Activated gamma-delta T cell treated with anti-CD3 and anti-CD28 coated beads, Interleukin-2, amount 50 U/mL, for 16 hours (primary cell): ENCODE results near the gene MMP13.
"Not testable (repeated sequence)": the region's sequence is repeated elsewhere in the genome, so short reads cannot be mapped to it uniquely, and the experiment has no call there.

Source experiments
- DNase-seq: peaks from one replicate; pipeline ENCODE4 v3.0.0-alpha.2; 2020; ENCODE audit warnings: low read depth

The MMP13 gene

GRCh38 chr11:102935514-102935913, 20.0 kb downstream of the MMP13 start:
- no peak for DNase-seq

GRCh38 chr11:102934735-102935134, 20.8 kb downstream of the MMP13 start:
- DNase-seq = no peak

DNA sequence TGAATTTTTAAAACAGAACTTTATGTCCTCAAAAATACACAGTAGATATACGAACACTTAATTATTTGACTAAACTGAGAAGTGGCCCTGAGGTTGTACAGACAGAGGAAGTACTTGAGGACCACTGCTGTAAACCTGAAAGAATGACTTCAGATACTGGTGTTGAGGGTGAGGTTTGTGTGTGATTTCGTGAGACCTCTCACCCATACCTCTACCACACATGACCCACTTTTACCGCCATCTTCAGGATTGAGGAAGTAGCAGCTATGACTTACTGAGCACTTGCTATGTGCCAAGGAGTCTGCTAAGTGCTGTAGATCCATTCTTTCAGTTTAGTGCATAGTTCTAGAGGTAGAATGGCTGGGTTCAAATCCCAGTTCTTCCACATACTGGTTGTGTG, 21.9 kb downstream of the MMP13 start:
- no peak for DNase-seq

DNA sequence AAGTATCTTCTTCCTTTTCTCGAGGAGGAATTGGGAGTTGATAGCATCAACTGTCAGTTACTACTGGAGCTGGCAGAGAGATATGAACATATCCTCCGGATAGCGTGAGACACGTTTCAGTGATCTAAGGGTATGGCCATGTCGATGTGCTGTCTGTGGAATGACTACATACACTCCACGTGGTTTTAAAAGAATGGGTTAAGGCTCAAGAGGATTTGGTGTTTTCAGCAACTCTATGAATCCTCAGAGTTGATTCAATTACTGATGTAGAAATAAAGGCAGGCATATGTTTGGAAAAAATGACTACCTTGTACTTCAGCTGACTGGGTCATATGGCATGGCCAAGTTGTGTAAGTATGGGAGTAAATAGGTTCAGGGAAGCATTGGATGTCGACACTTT, 22.9 kb downstream of the MMP13 start:
- no peak for DNase-seq

- DNase-seq = no peak
Observed at GRCh38 chr11:102930451-102930850, 25.1 kb downstream of the MMP13 start.

GRCh38 chr11:102929972-102930371, 25.6 kb downstream of the MMP13 start:
- DNase-seq = no peak

DNA sequence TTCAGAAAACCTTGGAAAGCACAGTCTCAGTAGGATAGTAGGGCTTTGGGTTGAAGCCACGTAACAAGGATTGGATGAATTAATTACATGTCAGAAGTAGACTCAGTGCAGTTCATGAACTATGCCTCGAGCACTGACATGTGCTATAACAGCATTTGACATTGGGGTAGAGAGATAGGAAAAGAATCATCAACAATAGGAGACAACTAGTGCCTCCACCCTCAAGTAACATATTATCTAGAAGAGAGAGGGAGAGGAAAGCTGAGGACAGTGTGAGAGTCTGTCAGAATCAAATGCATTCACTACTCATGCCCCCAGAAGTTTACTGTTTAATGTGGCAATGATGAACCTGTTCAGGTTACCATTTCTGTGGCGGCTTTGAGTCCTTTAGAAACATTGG, 26.4 kb downstream of the MMP13 start:
- DNase-seq = no peak

- no peak for DNase-seq
Observed at GRCh38 chr11:102928247-102928646, 27.3 kb downstream of the MMP13 start.

GRCh38 chr11:102927624-102927990, 27.9 kb downstream of the MMP13 start:
- DNase-seq = no peak

GRCh38 chr11:102926961-102927623, 28.4 kb downstream of the MMP13 start:
- no peak for DNase-seq

DNA sequence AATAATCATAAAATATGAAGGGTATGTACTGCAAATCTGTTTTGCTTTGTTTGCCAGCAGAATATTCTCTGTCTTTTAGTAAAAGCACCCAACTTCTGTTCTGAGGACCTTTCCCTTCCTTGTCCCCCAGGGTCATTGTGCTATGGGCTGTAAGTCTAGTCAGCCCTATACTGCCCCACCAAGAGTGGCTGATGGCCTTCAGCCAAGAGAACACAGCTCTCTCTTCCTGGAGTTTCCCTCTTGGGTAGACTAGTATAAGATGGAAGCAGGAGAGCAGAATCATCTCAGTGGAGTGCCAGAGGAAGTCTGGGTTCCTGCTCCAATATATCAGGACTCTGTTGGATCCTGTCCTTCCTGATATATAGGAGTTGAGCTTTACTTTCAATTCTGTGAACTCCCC, 29.0 kb downstream of the MMP13 start:
- DNase-seq = no peak

DNA sequence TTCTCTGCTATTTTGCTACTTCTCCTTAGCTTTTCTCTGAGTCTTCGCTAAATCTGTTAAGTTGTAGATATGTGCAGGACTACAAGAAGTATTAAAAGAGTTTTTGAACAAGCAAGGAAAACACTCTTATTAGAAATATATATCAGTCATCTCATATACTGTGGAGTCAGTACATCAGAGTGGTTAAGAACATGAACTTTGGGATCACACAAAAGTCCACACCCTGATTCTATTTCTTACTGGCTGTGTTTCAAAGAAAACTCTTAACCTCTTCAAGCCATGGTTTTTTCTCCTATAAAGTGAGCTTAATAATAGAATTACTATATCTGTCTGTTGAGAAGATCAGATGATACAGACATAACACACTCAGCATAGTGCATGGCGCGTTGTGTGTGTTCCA, 29.5 kb downstream of the MMP13 start:
- no peak for DNase-seq

GRCh38 chr11:102924851-102925380, 30.6 kb downstream of the MMP13 start:
- DNase-seq = no peak

GRCh38 chr11:102921587-102922220, 33.8 kb downstream of the MMP13 start:
- DNase-seq = no peak

- no peak for DNase-seq
Observed at GRCh38 chr11:102920118-102920684, 35.3 kb downstream of the MMP13 start.

DNA sequence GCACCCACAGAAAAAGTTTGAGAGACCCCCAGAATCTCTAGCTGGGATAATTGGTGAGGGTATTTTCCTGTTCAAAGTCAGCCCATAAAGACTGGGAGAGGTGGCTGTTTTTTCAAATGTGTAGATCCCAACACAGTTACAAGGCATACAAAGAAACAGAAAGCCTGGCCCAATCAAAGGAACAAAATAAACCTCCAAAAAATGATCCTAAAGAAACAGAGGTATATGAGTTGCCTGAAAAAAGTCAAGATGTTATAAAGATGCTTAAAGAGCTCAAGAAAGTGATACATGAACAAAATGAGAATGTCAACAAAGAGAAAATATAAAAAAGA, 40.5 kb downstream of the MMP13 start:
- DNase-seq = no peak

DNA sequence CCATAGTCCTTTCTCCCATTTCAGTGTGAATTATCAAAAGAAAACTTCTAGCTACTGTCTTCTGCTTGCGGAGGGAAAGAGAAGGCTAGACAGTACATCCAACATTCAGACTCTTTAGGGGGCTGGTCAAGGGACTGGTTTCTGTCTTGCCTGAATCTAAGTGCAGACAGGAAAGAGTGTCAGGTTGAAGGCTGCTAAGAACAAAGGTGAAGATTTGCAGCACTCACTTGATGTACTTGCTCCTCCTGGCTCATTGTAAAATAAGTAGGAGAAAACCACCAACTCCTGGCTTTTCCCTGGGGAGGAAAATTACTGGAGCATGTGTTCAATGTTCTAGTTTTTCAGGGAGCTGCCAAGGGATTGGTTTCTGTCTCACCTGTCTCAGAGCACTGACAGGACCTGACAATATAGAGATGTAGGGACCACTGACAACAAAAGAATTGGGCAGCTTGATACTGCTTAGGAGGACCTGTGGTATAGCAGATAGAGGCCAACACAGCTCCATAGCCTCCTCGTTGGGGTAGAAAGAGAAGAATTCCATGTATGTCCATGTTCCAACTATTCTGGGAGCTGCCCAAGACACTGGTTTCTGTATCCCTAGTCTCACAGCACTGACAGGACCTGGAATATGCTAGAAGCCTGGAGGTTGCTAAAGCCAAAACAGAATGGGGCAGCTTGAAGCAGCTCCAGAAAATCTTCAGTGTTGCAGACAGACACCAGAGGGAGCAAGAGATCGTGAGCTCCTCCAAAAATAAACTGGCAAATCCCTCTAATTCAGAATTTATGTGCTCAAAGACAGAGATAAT, 41.1 kb downstream of the MMP13 start:
- DNase-seq = no peak

DNA sequence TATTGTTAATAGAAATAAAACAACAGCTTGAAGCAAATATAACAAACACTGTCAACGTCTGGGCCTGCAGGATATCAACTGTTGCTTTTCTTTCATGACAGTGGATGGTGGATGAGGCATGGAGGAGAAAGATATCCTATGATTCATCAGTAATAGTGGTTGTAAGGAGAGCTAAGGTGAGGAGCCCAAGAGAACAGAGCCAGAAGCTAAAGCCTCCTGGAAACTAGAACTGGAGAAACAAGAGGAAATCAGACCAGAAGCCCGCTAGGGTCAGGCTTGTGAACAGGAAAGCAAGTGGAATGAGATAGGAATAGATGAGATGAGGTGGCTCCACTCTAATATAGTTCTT, 43.1 kb downstream of the MMP13 start:
- DNase-seq = no peak

GRCh38 chr11:102911758-102912481, 43.6 kb downstream of the MMP13 start:
- no peak for DNase-seq

DNA sequence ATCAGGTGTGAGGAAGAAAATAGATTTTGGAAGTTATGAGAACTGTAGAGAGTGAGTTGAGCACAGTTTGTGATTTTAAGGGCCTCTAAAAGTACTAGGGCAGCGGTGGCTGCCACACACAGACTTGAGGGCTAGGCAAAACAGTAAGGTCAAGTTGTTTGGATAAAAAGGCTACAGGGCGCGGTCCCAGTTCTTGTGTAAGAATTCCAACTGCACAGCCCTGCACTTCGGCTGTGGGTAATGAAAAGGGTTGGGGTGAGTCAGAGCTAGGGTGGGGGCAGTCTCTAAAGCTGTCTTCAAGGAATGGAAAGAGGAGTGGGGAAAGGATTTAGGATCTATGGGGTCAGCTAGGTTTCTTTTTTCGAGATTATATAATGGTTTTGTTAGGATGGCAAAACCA, 49.7 kb downstream of the MMP13 start:
- DNase-seq = not testable (repeated sequence)

DNA sequence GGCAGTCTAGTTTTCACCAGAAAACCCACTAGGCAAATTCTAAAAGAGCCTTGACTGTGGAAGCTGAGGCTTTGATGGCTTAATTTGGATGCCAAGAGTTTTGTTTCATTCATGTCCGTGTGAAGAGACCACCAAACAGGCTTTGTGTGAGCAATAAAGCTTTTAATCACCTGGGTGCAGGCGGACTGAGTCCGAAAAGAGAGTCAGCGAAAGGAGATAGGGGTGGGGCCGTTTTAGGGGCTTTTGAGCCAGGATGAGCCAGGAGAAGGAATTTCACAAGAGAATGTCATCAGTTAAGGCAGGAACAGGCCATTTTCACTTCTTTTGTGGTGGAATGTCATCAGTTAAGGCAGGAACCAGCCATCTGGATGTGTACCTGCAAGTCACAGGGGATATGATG, 51.6 kb downstream of the MMP13 start:
- DNase-seq = not testable (repeated sequence)

DNA sequence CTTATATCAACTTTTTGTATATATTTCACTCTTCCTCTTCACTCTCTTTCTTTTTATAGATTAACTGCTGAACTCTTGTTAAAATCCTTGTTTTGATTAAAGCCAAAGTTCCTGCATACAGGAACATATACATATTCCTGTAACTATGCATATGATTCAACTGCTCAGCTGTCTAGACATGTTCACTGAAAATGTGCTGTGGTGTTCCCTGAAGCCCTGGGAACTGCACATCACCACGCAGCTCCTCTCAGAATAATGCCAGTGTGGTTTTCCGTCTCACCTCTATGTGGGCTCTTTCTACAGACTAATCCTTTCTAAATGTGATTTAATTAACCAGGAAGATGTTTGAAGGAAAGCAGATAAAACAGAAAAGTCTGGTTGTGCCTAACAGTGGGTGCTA, 55.2 kb downstream of the MMP13 start:
- no peak for DNase-seq
